Parathyroid adenoma (tissue), 2 donors: ENCODE results near the gene DCTN2.

ENCODE experiments used
- H2AFZ ChIP-seq: fragments of 300-600 bp; sonication (generic); one replicate; pipeline ENCODE4 v1.7.0; 2017; ENCODE audit warnings: antibody characterized with exemption, mild to moderate bottlenecking
- H3K27ac ChIP-seq: fragments of 300-600 bp; sonication (generic); one replicate; pipeline ENCODE4 v1.7.0; 2017
- H3K27me3 ChIP-seq: fragments of 300-600 bp; sonication (generic); one replicate; pipeline ENCODE4 v1.7.0; 2017; ENCODE audit warnings: low read length; ENCODE audit not compliant: control insufficient read depth, insufficient read depth
- H3K36me3 ChIP-seq: fragments of 300-600 bp; sonication (generic); one replicate; pipeline ENCODE4 v1.7.0; 2017; ENCODE audit warnings: low read length; ENCODE audit not compliant: control insufficient read depth, insufficient read depth
- H3K4me1 ChIP-seq: fragments of 300-600 bp; sonication (generic); one replicate; pipeline ENCODE4 v1.7.0; 2017; ENCODE audit warnings: control low read depth
- H3K4me2 ChIP-seq: fragments of 300-600 bp; sonication (generic); one replicate; pipeline ENCODE4 v1.7.0; 2017; ENCODE audit warnings: low read length
- H3K4me3 ChIP-seq: fragments of 300-600 bp; sonication (generic); one replicate; pipeline ENCODE4 v1.7.0; 2017; ENCODE audit warnings: low read depth, low read length
- H3K79me2 ChIP-seq: fragments of 300-600 bp; sonication (generic); one replicate; pipeline ENCODE4 v1.7.0; 2017; ENCODE audit warnings: control low read depth
- H3K9ac ChIP-seq: fragments of 300-600 bp; sonication (generic); one replicate; pipeline ENCODE4 v1.7.0; 2017; ENCODE audit warnings: mild to moderate bottlenecking
- H3K9me3 ChIP-seq: fragments of 300-600 bp; sonication (generic); one replicate; pipeline ENCODE4 v1.7.0; 2017; ENCODE audit warnings: low read length; ENCODE audit not compliant: control insufficient read depth
- CTCF ChIP-seq: fragments of 300-600 bp; sonication (generic); IDR thresholded peaks from one replicate; pipeline ENCODE4 v1.7.0; 2017; ENCODE audit warnings: antibody characterized with exemption, mild to moderate bottlenecking
- donor health status: primary hyperparathyroidism.

DCTN2 gene

GRCh38 chr12:57527184-57527583, 19.8 kb downstream of the DCTN2 start:
- H3K36me3 ChIP-seq = no peaks in the 10 kb centered on the region
- TF ChIP-seq CTCF = no peak
- H3K27ac ChIP-seq = no peak overlapping the region

DNA sequence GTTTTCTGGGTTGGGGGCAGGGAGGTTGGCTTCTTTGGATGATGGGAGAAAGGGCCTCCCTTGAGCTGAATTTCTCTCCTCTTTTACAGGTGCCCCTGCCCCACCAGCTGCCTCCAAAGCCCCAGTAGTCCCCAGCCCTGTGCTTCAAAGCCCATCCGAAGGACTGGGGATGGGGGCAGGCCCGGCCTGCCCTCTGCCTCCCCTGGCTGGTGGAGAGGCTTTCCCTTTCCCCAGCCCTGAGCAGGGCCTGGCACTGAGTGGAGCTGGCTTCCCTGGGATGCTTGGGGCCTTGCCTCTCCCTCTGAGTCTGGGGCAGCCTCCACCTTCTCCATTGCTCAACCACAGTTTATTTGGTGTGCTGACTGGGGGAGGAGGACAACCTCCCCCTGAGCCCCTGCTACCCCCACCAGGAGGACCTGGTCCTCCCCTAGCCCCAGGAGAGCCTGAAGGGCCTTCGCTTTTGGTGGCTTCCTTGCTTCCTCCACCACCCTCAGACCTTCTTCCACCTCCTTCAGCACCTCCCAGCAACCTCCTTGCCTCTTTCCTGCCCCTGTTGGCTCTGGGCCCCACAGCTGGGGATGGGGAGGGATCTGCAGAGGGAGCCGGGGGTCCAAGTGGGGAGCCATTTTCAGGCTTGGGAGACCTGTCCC, 20.4 kb downstream of the DCTN2 start:
- H3K79me2 ChIP-seq = peaks cover 3% of the 10 kb centered on the region
- H2AFZ ChIP-seq = no peak overlapping the region
- no peaks in the 10 kb centered on the region for H3K27me3 ChIP-seq
- no peak for TF ChIP-seq CTCF
- peaks cover 20% of the 10 kb centered on the region for H3K4me1 ChIP-seq
- no peaks in the 10 kb centered on the region for H3K36me3 ChIP-seq
- H3K9ac ChIP-seq = no peak overlapping the region
- H3K9me3 ChIP-seq = no peaks in the 10 kb centered on the region
- H3K27ac ChIP-seq = no peak overlapping the region
- no peak overlapping the region for H3K4me2 ChIP-seq
- no peak overlapping the region for H3K4me3 ChIP-seq

More at GRCh38 chr12:57527184-57527583, 19.8 kb downstream of the DCTN2 start:
- H3K9me3 ChIP-seq = no peaks in the 10 kb centered on the region
- H3K9ac ChIP-seq = no peak overlapping the region
- H3K27me3 ChIP-seq = no peaks in the 10 kb centered on the region
- no peak overlapping the region for H3K4me2 ChIP-seq
- H2AFZ ChIP-seq = no peak overlapping the region
- H3K4me1 ChIP-seq = peaks cover 14% of the 10 kb centered on the region
- no peak overlapping the region for H3K4me3 ChIP-seq
- peaks cover 3% of the 10 kb centered on the region for H3K79me2 ChIP-seq

- Histone ChIP-seq H3K79me2 (peaks cover 3% of the 10 kb centered on the region), H3K4me1 (peaks cover 28% of the 10 kb centered on the region), H3K4me3 (no peak overlapping the region), H3K9me3 (no peaks in the 10 kb centered on the region), H3K27me3 (no peaks in the 10 kb centered on the region), H3K36me3 (no peaks in the 10 kb centered on the region), H3K4me2 (no peak overlapping the region), H3K9ac (no peak overlapping the region), H2AFZ (no peak overlapping the region), H3K27ac (no peak overlapping the region)
- TF ChIP-seq CTCF = no peak
Measured at GRCh38 chr12:57525615-57526383, 21.2 kb downstream of the DCTN2 start.

- no peak overlapping the region for H3K27ac ChIP-seq
- no peak overlapping the region for H3K4me2 ChIP-seq
- H3K36me3 ChIP-seq = no peaks in the 10 kb centered on the region
- no peak for TF ChIP-seq CTCF
- H3K9me3 ChIP-seq = no peaks in the 10 kb centered on the region
- H3K79me2 ChIP-seq = peaks cover 3% of the 10 kb centered on the region
- no peaks in the 10 kb centered on the region for H3K27me3 ChIP-seq
- no peak overlapping the region for H3K9ac ChIP-seq
- no peak overlapping the region for H2AFZ ChIP-seq
- peaks cover 28% of the 10 kb centered on the region for H3K4me1 ChIP-seq
- H3K4me3 ChIP-seq = no peak overlapping the region
Measured at GRCh38 chr12:57524814-57525614, 22.0 kb downstream of the DCTN2 start.
